ENCODE results near the gene LPAR2. TPM values are rescaled to one million over a fixed set of nuclear protein-coding genes. Genes with fewer than 3 reads are reported as not detected.

The LPAR2 gene
- total and polyA plus RNA-seq, 2 donors (not counting 1 experiment from before 2014, with no cell fraction given) = 0.81 to 1.5 TPM

- Histone ChIP-seq H3K79me2 (ENCODE audit: control insufficient read depth, insufficient read depth, low read length) (peaks cover 23% of the 10 kb centered on the region), H3K4me3 (replicated peaks in 1 of 4; ENCODE audit: control extremely low read depth in 1 of 4, insufficient read depth in 1 of 4, low read depth in 3 of 4, low read length in 4 of 4) (no peak overlapping the region), H3K27ac (ENCODE audit: insufficient read depth, low read length) (no peak overlapping the region), H3K4me1 (ENCODE audit: control insufficient read depth, extremely low read depth, insufficient read depth, low read length) (peaks cover 2% of the 10 kb centered on the region), H2AFZ (ENCODE audit: low read length) (no peak overlapping the region), H3K27me3 (ENCODE audit: control insufficient read depth, insufficient read depth, low read length) (no peaks in the 10 kb centered on the region), H3K9me3 (ENCODE audit: control insufficient read depth, insufficient read depth, low read depth, low read length) (no peaks in the 10 kb centered on the region), H3K4me2 (ENCODE audit: extremely low read depth, insufficient read depth, low read length) (no peak overlapping the region), H3K9ac (ENCODE audit: insufficient read depth, low read length) (no peak overlapping the region), H4K20me1 (ENCODE audit: control insufficient read depth, extremely low read depth, insufficient read depth, low read length) (no peaks in the 10 kb centered on the region), H3K36me3 (ENCODE audit: control insufficient read depth, insufficient read depth, low read length) (peaks cover 44% of the 10 kb centered on the region)
- peak in 1 of 2 donors; percentile 8 for DNase-seq (ENCODE audit: low read depth in 2 of 2)
- TF ChIP-seq EZH2 (IDR thresholded peaks at IDR 0.05; ENCODE audit: low read length, missing control alignments) (no peak), CTCF (conservative IDR thresholded peaks at IDR 0.05 in 1 of 2, IDR thresholded peaks at IDR 0.05 in 1 of 2; ENCODE audit: low read depth in 1 of 2, low read length in 2 of 2) (no peak)
Observed at GRCh38 chr19:19657397-19657783, 29.4 kb upstream of the LPAR2 start.

GRCh38 chr19:19656451-19657396, 28.7 kb upstream of the LPAR2 start:
- TF ChIP-seq EZH2 (IDR thresholded peaks at IDR 0.05; ENCODE audit: low read length, missing control alignments) (no peak), CTCF (conservative IDR thresholded peaks at IDR 0.05 in 1 of 2, IDR thresholded peaks at IDR 0.05 in 1 of 2; ENCODE audit: low read depth in 1 of 2, low read length in 2 of 2) (no peak)
- DNase-seq (ENCODE audit: low read depth in 2 of 2) = no peak
- peaks cover 16% of the 10 kb centered on the region for H3K79me2 ChIP-seq (ENCODE audit: control insufficient read depth, insufficient read depth, low read length)
- no peaks in the 10 kb centered on the region for H3K4me1 ChIP-seq (ENCODE audit: control insufficient read depth, extremely low read depth, insufficient read depth, low read length)
- no peak overlapping the region for H3K9ac ChIP-seq (ENCODE audit: insufficient read depth, low read length)
- H3K27me3 ChIP-seq (ENCODE audit: control insufficient read depth, insufficient read depth, low read length) = no peaks in the 10 kb centered on the region
- H3K36me3 ChIP-seq (ENCODE audit: control insufficient read depth, insufficient read depth, low read length) = peaks cover 46% of the 10 kb centered on the region
- no peaks in the 10 kb centered on the region for H4K20me1 ChIP-seq (ENCODE audit: control insufficient read depth, extremely low read depth, insufficient read depth, low read length)
- no peaks in the 10 kb centered on the region for H3K9me3 ChIP-seq (ENCODE audit: control insufficient read depth, insufficient read depth, low read depth, low read length)
- no peak overlapping the region for H3K27ac ChIP-seq (ENCODE audit: insufficient read depth, low read length)
- no peak overlapping the region for H3K4me2 ChIP-seq (ENCODE audit: extremely low read depth, insufficient read depth, low read length)
- H3K4me3 ChIP-seq (replicated peaks in 1 of 4; ENCODE audit: control extremely low read depth in 1 of 4, insufficient read depth in 1 of 4, low read depth in 3 of 4, low read length in 4 of 4) = no peak overlapping the region
- H2AFZ ChIP-seq (ENCODE audit: low read length) = no peak overlapping the region

GRCh38 chr19:19655641-19656343, 27.8 kb upstream of the LPAR2 start:
- Histone ChIP-seq H3K36me3 (ENCODE audit: control insufficient read depth, insufficient read depth, low read length) (peaks cover 51% of the 10 kb centered on the region), H3K4me3 (replicated peaks in 1 of 4; ENCODE audit: control extremely low read depth in 1 of 4, insufficient read depth in 1 of 4, low read depth in 3 of 4, low read length in 4 of 4) (no peak overlapping the region), H3K27ac (ENCODE audit: insufficient read depth, low read length) (no peak overlapping the region), H3K9ac (ENCODE audit: insufficient read depth, low read length) (no peak overlapping the region), H4K20me1 (ENCODE audit: control insufficient read depth, extremely low read depth, insufficient read depth, low read length) (no peaks in the 10 kb centered on the region), H3K4me2 (ENCODE audit: extremely low read depth, insufficient read depth, low read length) (no peak overlapping the region), H3K4me1 (ENCODE audit: control insufficient read depth, extremely low read depth, insufficient read depth, low read length) (no peaks in the 10 kb centered on the region), H2AFZ (ENCODE audit: low read length) (no peak overlapping the region), H3K79me2 (ENCODE audit: control insufficient read depth, insufficient read depth, low read length) (peaks cover 8% of the 10 kb centered on the region), H3K27me3 (ENCODE audit: control insufficient read depth, insufficient read depth, low read length) (no peaks in the 10 kb centered on the region), H3K9me3 (ENCODE audit: control insufficient read depth, insufficient read depth, low read depth, low read length) (no peaks in the 10 kb centered on the region)
- DNase-seq (ENCODE audit: low read depth in 2 of 2) = no peak
- TF ChIP-seq CTCF (conservative IDR thresholded peaks at IDR 0.05 in 1 of 2, IDR thresholded peaks at IDR 0.05 in 1 of 2; ENCODE audit: low read depth in 1 of 2, low read length in 2 of 2) = no peak
- TF ChIP-seq EZH2 (IDR thresholded peaks at IDR 0.05; ENCODE audit: low read length, missing control alignments) = no peak
